Endothelial cell of umbilical vein (primary cell): ENCODE measurements around the gene ARRDC2. TPM values are rescaled to one million over a fixed set of nuclear protein-coding genes. Genes with fewer than 3 reads are reported as not detected.

Experiments
- BruUV-seq: library from RNA; stranded (reverse); fragments of 400-500 nt; replicated peaks from 2 replicates; lab custom pipeline; 2021; lab: Mats Ljungman, UMichigan
- CTCF ChIA-PET: fragments of 300-600, 350-600 bp; sonication (Branson Sonifier 250); formaldehyde crosslinking; loops from one replicate; lab custom pipeline; 2021; ENCODE audit warnings: antibody characterized with exemption, inconsistent platforms; lab: Charles Lee
- POLR2A ChIA-PET: fragments of 300-600, 350-600 bp; sonication (Branson Sonifier 250); formaldehyde crosslinking; loops from one replicate; lab custom pipeline; 2021; ENCODE audit warnings: antibody characterized with exemption, inconsistent platforms; lab: Charles Lee
- DNase-seq: peaks from one replicate; pipeline ENCODE4 v3.0.0-alpha.2; 2011; ENCODE audit warnings: low read depth, low spot score
- FAIRE-seq: peaks from 2 replicates; lab custom pipeline; 2011; peaks lifted over from hg19 to GRCh38; lab: Jason Lieb, UNC
- H2AFZ ChIP-seq: 2 replicates; pipeline ENCODE4 v1.6.0; 2012; ENCODE audit warnings: low read depth, low read length, control low read depth, inconsistent platforms
- H3K27ac ChIP-seq: 2 replicates; pipeline ENCODE4 v1.5.1; 2011; ENCODE audit warnings: low read depth, mild to moderate bottlenecking, control low read depth, low read length, moderate library complexity; ENCODE audit not compliant: insufficient read depth
- H3K27me3 ChIP-seq, 2 experiments: 2 replicates each; pipeline versions ENCODE4 v1.6.0 to v1.6.1; 2011; ENCODE audit warnings: low read length in 2 of 2, mixed read lengths in 1 of 2; ENCODE audit not compliant: control insufficient read depth in 2 of 2, insufficient read depth in 2 of 2
- H3K36me3 ChIP-seq, 2 experiments: 2 replicates in 1 of 2; 3 replicates in 1 of 2; pipeline ENCODE4 v1.5.1; 2011; ENCODE audit warnings: low read length in 2 of 2, mild to moderate bottlenecking in 1 of 2, moderate library complexity in 1 of 2; ENCODE audit not compliant: control insufficient read depth in 2 of 2, insufficient read depth in 2 of 2; ENCODE audit errors: extremely low read depth in 1 of 2
- H3K4me1 ChIP-seq: 3 replicates; pipeline ENCODE4 v1.5.1; 2011; ENCODE audit warnings: mild to moderate bottlenecking, low read length; ENCODE audit not compliant: control insufficient read depth, insufficient read depth; ENCODE audit errors: extremely low read depth
- H3K4me2 ChIP-seq: 2 replicates; pipeline ENCODE4 v1.6.1; 2011; ENCODE audit warnings: low read length, control low read depth, mixed read lengths; ENCODE audit not compliant: insufficient read depth
- H3K4me3 ChIP-seq, 3 experiments: fragments of 200-600 bp in 1 of 3; sonication (generic), shearing (Covaris generic) in 1 of 3; replicated peaks in 1 of 3; 2 replicates each; pipeline ENCODE4 v1.5.1; 2011 to 2016; ENCODE audit warnings: control low read depth in 3 of 3, low read length in 3 of 3, mild to moderate bottlenecking in 2 of 3, inconsistent platforms in 1 of 3, low read depth in 1 of 3, moderate library complexity in 1 of 3; ENCODE audit not compliant: insufficient read depth in 1 of 3
- H3K79me2 ChIP-seq: 2 replicates; pipeline ENCODE4 v1.6.0; 2012; ENCODE audit warnings: low read length, inconsistent platforms; ENCODE audit not compliant: control insufficient read depth, insufficient read depth
- H3K9ac ChIP-seq: replicated peaks from 2 replicates; pipeline ENCODE3; 2011; ENCODE audit warnings: low read length, control low read depth; ENCODE audit not compliant: insufficient read depth; ENCODE audit errors: extremely low read depth
- H3K9me1 ChIP-seq: replicated peaks from 3 replicates; pipeline ENCODE4 v1.6.0; 2011; ENCODE audit warnings: mild to moderate bottlenecking, low read length; ENCODE audit not compliant: control insufficient read depth, insufficient read depth; ENCODE audit errors: extremely low read depth
- H3K9me3 ChIP-seq: replicated peaks from 2 replicates; pipeline ENCODE4 v1.5.1; 2012; ENCODE audit warnings: low read length, inconsistent platforms; ENCODE audit not compliant: control insufficient read depth, insufficient read depth
- H4K20me1 ChIP-seq: replicated peaks from 2 replicates; pipeline ENCODE3; 2011; ENCODE audit warnings: mild to moderate bottlenecking, low read length; ENCODE audit not compliant: control insufficient read depth, insufficient read depth; ENCODE audit errors: extremely low read depth
- EZH2 ChIP-seq: IDR thresholded peaks from 2 replicates; pipeline ENCODE4 v1.6.1; 2012; ENCODE audit warnings: borderline replicate concordance, low read depth, mild to moderate bottlenecking, moderate library complexity, low read length, inconsistent platforms; ENCODE audit not compliant: severe bottlenecking
- FOS ChIP-seq: IDR thresholded peaks from 2 replicates; pipeline ENCODE4 v1.6.1; 2011; ENCODE audit warnings: mild to moderate bottlenecking, low read length, moderate library complexity, borderline replicate concordance; ENCODE audit not compliant: insufficient read depth
- GATA2 ChIP-seq: IDR thresholded peaks from 2 replicates; pipeline ENCODE4 v1.7.0; 2011; ENCODE audit warnings: low read depth, mild to moderate bottlenecking, moderate library complexity, mixed read lengths, low read length; ENCODE audit not compliant: insufficient read length, insufficient read depth
- JUN ChIP-seq: IDR thresholded peaks from 2 replicates; pipeline ENCODE4 v1.6.1; 2011; ENCODE audit warnings: borderline replicate concordance, low read depth; ENCODE audit not compliant: insufficient read length, insufficient read depth
- MYC ChIP-seq: IDR thresholded peaks from one replicate; pipeline ENCODE4 v1.6.1; 2011; ENCODE audit warnings: mild to moderate bottlenecking, low read depth, low read length
- POLR2A ChIP-seq: IDR thresholded peaks from 2 replicates; pipeline ENCODE4 v1.6.1; 2012; ENCODE audit warnings: low read depth, mild to moderate bottlenecking, control low read depth, low read length
- POLR2AphosphoS5 ChIP-seq: IDR thresholded peaks from 2 replicates; pipeline ENCODE4 v1.6.1; 2012; ENCODE audit warnings: low read depth, mild to moderate bottlenecking, control low read depth, low read length, moderate library complexity; ENCODE audit not compliant: insufficient read depth
- dilution Hi-C: fragments of 300-500 bp; cut with MboI; formaldehyde crosslinking; loops from one replicate; pipeline ENCODE4 v1.15.0; 2019; ENCODE audit warnings: low sequenced_read_pairs; ENCODE audit not compliant: extremely low pct_ligation_motif_present
- intact Hi-C: fragments of 100-400 bp; cut with micrococcal nuclease; formaldehyde crosslinking; loops from one replicate; pipeline ENCODE4 v1.10.0; 2022
- polyA plus RNA-seq, 4 experiments: library from polyadenylated mRNA; depleted of rRNA in 3 of 4; stranded (reverse) in 3 of 4; unstranded in 1 of 4; fragments of >200 nt; gene quantifications; 2 replicates each; pipeline versions ENCODE4 v1.2.1 to v1.2.3, GENCODE V29; 2011 to 2012; ENCODE audit warnings: missing spikeins in 1 of 4
- total RNA-seq: library from RNA; stranded (reverse); gene quantifications from 2 replicates; pipeline ENCODE4 v1.2.3, GENCODE V29; 2021
- TF ChIP-seq, protein P1 (sequence below): IDR thresholded peaks from 2 replicates; pipeline ENCODE4 v1.6.1; 2011; ENCODE audit not compliant: insufficient read depth, insufficient read length
- TF ChIP-seq, protein P2 (sequence below), 2 donors: IDR thresholded peaks; 1 replicate in 1 of 2; 2 replicates in 1 of 2; pipeline ENCODE4 v1.5.1; 2011; ENCODE audit warnings: low read length in 2 of 2, mild to moderate bottlenecking in 2 of 2, moderate library complexity in 2 of 2, control low read depth in 1 of 2, inconsistent platforms in 1 of 2, low read depth in 1 of 2; ENCODE audit not compliant: insufficient read depth in 1 of 2; ENCODE audit errors: extremely low read depth in 1 of 2

ARRDC2 gene
- total and polyA plus RNA-seq, 2 donors (not counting 3 experiments of a cell fraction or from before 2014, with no cell fraction given): 10.2 to 17.4 TPM

DNA sequence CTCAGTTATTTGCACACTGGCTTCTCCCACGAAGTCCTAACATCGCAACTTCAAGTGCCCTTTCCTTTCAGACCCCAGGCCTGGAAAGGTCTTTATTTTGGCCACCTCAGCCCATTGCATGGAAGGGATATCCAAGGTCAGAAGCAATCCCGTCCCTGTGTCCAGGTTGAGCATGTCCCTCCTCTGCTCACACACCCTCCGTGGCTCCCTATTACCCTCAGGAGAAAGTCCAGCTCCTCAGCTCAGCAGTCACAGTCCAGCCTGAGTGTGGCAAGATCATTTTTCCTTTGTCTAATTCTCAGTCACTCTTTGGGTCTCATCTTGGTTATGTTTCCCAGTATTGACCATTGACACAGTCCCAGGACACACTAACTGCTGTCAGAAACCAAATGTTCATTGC, 19.2 kb downstream of the ARRDC2 start:
- H2AFZ ChIP-seq: no peak overlapping the region
- no TSS peak for BruUV-seq
- no peak for FAIRE-seq
- H3K9me1 ChIP-seq: no peaks in the 10 kb centered on the region
- H4K20me1 ChIP-seq: no peaks in the 10 kb centered on the region
- H3K9me3 ChIP-seq: no peaks in the 10 kb centered on the region
- ChIA-PET POLR2A (no interaction called here), CTCF (no interaction called here)
- no peaks in the 10 kb centered on the region for H3K27me3 ChIP-seq
- no peak overlapping the region for H3K9ac ChIP-seq
- no peak overlapping the region for H3K4me3 ChIP-seq
- no peak overlapping the region for H3K4me2 ChIP-seq
- H3K36me3 ChIP-seq: no peaks in the 10 kb centered on the region
- no peak overlapping the region for H3K27ac ChIP-seq
- TF ChIP-seq POLR2A (no peak), EZH2 (no peak), JUN (no peak), FOS (no peak), POLR2AphosphoS5 (no peak), GATA2 (no peak), MYC (no peak)
- TF ChIP-seq, protein P1, sequence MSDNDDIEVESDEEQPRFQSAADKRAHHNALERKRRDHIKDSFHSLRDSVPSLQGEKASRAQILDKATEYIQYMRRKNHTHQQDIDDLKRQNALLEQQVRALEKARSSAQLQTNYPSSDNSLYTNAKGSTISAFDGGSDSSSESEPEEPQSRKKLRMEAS: no peak
- TF ChIP-seq, protein P2, sequence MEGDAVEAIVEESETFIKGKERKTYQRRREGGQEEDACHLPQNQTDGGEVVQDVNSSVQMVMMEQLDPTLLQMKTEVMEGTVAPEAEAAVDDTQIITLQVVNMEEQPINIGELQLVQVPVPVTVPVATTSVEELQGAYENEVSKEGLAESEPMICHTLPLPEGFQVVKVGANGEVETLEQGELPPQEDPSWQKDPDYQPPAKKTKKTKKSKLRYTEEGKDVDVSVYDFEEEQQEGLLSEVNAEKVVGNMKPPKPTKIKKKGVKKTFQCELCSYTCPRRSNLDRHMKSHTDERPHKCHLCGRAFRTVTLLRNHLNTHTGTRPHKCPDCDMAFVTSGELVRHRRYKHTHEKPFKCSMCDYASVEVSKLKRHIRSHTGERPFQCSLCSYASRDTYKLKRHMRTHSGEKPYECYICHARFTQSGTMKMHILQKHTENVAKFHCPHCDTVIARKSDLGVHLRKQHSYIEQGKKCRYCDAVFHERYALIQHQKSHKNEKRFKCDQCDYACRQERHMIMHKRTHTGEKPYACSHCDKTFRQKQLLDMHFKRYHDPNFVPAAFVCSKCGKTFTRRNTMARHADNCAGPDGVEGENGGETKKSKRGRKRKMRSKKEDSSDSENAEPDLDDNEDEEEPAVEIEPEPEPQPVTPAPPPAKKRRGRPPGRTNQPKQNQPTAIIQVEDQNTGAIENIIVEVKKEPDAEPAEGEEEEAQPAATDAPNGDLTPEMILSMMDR (IDR thresholded peaks at IDR 0.05; ENCODE audit: extremely low read depth in 1 of 2, insufficient read depth in 1 of 2, low read depth in 1 of 2, low read length in 2 of 2): no peak
- intact Hi-C loops: no loop called here
- H3K79me2 ChIP-seq: no peaks in the 10 kb centered on the region
- no peak for DNase-seq
- peaks cover 24% of the 10 kb centered on the region for H3K4me1 ChIP-seq
- dilution Hi-C loops: no loop called here
